ENCODE data around the gene PGAP1. TPM values are rescaled to one million over a fixed set of nuclear protein-coding genes. Genes with fewer than 3 reads are reported as not detected.

PGAP1 gene
- polyA plus RNA-seq, 1 experiment, result 2.5 TPM

DNA sequence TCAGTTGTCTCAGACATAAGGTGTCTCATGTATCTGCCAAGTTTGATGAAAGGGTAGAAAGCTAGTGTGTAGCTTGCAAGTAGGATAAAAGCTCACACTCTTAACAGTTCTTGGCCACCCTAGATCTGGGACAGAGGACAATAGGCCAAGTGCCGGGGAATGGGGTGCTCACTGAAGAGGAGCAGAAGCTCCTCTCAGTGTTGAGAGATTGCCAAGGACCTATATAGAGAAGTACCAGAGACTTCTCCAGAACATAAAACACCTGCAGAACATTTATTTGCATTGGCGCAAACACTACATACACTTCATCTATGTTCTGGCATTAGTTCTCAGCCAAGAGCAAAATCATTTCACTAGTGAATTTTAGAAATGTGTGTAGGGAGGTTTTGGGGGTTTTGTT, 124.1 kb downstream of the PGAP1 start:
- no peak overlapping the region for H3K4me3 ChIP-seq (ENCODE audit: low read depth, low read length)
- H3K27me3 ChIP-seq (ENCODE audit: control insufficient read depth, insufficient read depth, low read length), result no peaks in the 10 kb centered on the region
- no peak for DNase-seq (ENCODE audit: low read depth)
- POLR2A ChIA-PET, result no interaction called here
- TF ChIP-seq, protein P1, sequence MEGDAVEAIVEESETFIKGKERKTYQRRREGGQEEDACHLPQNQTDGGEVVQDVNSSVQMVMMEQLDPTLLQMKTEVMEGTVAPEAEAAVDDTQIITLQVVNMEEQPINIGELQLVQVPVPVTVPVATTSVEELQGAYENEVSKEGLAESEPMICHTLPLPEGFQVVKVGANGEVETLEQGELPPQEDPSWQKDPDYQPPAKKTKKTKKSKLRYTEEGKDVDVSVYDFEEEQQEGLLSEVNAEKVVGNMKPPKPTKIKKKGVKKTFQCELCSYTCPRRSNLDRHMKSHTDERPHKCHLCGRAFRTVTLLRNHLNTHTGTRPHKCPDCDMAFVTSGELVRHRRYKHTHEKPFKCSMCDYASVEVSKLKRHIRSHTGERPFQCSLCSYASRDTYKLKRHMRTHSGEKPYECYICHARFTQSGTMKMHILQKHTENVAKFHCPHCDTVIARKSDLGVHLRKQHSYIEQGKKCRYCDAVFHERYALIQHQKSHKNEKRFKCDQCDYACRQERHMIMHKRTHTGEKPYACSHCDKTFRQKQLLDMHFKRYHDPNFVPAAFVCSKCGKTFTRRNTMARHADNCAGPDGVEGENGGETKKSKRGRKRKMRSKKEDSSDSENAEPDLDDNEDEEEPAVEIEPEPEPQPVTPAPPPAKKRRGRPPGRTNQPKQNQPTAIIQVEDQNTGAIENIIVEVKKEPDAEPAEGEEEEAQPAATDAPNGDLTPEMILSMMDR (IDR thresholded peaks at IDR 0.05; ENCODE audit: insufficient read depth, low read depth, low read length), result no peak
- CTCF ChIA-PET, result interaction anchor here (0.6 kb wide), 1 partner anchor 1315 kb away, joined by 3 read pairs; no protein-coding TSS in a partner anchor
- H3K36me3 ChIP-seq (ENCODE audit: control insufficient read depth, insufficient read depth, low read length), result no peaks in the 10 kb centered on the region

DNA sequence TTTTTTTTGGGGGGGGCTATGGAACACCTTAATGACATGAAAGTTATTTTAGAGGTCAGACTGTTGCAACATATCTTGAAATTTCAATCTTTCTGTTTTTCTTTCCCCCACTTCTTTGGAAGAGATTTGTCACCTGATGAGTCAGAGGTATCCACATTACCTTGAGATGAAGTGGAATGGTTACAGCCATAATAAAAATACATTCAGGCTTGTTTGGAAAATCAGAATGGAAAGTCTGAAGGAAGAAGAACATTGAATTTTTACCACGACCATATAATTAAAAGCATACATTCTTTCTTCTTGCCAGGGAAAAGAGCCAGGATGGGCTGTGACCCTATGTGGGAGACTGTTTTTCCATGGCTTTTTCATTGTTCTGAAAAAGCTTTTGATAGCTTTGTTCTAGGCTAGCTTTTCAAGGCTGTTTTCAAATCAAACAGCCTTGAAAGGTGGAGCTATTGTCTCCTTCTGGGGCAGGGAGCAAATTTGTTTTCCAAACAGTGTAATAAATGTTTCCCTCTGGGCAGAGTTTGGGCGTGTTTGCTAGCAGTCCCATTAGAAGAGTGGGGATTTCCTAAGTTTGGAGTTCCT, 124.7 kb downstream of the PGAP1 start:
- CTCF ChIA-PET, result interaction anchor here (0.6 kb wide), 1 partner anchor 1315 kb away, joined by 3 read pairs; no protein-coding TSS in a partner anchor

DNA sequence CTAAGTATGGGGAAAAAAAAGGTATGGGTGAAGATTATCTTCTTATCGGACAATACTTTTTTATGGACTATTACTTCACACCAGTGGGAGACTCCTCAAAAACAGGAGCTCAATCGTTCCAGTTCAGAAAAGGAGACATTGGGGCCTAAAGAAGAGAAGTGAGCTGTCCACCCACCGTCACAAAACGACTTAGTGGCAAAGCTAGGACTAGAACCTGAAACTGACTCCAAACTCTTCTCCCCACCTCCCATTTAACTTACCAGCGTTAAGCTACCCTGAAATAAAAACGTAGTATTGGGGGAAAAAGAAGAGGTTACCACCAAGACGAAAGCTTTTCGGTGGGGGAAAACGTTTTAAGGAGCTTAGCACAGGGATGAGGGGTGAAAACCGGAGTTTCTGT, 127.5 kb downstream of the PGAP1 start:
- no peaks in the 10 kb centered on the region for H3K27me3 ChIP-seq (ENCODE audit: control insufficient read depth, insufficient read depth, low read length)
- TF ChIP-seq, protein P1 (IDR thresholded peaks at IDR 0.05; ENCODE audit: insufficient read depth, low read depth, low read length), result no peak
- peak overlapping the region; percentile 57 for H3K4me3 ChIP-seq (ENCODE audit: low read depth, low read length)
- CTCF ChIA-PET, result interaction anchor here (0.9 to 1.2 kb wide), 2 partner anchors 48 to 314 kb away, joined by 3 to 4 read pairs; no protein-coding TSS in a partner anchor
- DNase-seq (ENCODE audit: low read depth), result no peak
- POLR2A ChIA-PET, result no interaction called here
- peaks cover 4% of the 10 kb centered on the region for H3K36me3 ChIP-seq (ENCODE audit: control insufficient read depth, insufficient read depth, low read length)

More for the DNA sequence above, 124.7 kb downstream of the PGAP1 start:
- no peak for DNase-seq (ENCODE audit: low read depth)
- H3K27me3 ChIP-seq (ENCODE audit: control insufficient read depth, insufficient read depth, low read length), result no peaks in the 10 kb centered on the region
- H3K36me3 ChIP-seq (ENCODE audit: control insufficient read depth, insufficient read depth, low read length), result 0 out of 2 replicates have a peak, but pooled peaks cover 1% of the 10 kb centered on the region
- H3K4me3 ChIP-seq (ENCODE audit: low read depth, low read length), result no peak overlapping the region
- TF ChIP-seq, protein P1 (IDR thresholded peaks at IDR 0.05; ENCODE audit: insufficient read depth, low read depth, low read length), result no peak
- POLR2A ChIA-PET, result no interaction called here

DNA sequence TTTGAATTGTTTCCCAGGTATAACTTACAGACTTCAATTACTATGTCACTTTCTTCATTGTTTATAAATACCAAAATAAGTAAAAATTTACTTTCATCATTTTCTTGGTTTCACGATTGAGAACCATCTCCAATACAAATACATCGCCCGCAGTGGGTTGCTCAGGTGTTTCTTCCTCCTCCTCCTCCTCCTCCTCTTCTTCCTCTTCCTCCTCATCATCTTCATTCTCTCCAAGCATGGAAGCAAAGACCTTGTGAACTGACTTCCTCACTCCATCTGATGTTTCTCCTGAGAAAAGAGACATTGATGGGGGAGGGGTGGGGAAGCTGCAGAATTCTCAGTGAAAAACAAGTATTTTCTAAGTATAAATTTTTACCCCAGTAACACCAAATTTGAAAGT, 133.6 kb downstream of the PGAP1 start:
- TF ChIP-seq, protein P1 (IDR thresholded peaks at IDR 0.05; ENCODE audit: insufficient read depth, low read depth, low read length), result no peak
- DNase-seq (ENCODE audit: low read depth), result no peak
- Histone ChIP-seq H3K36me3 (ENCODE audit: control insufficient read depth, insufficient read depth, low read length) (peaks cover 8% of the 10 kb centered on the region), H3K27me3 (ENCODE audit: control insufficient read depth, insufficient read depth, low read length) (no peaks in the 10 kb centered on the region), H3K4me3 (ENCODE audit: low read depth, low read length) (no peak overlapping the region)
- ChIA-PET CTCF (no interaction called here), POLR2A (no interaction called here)

DNA sequence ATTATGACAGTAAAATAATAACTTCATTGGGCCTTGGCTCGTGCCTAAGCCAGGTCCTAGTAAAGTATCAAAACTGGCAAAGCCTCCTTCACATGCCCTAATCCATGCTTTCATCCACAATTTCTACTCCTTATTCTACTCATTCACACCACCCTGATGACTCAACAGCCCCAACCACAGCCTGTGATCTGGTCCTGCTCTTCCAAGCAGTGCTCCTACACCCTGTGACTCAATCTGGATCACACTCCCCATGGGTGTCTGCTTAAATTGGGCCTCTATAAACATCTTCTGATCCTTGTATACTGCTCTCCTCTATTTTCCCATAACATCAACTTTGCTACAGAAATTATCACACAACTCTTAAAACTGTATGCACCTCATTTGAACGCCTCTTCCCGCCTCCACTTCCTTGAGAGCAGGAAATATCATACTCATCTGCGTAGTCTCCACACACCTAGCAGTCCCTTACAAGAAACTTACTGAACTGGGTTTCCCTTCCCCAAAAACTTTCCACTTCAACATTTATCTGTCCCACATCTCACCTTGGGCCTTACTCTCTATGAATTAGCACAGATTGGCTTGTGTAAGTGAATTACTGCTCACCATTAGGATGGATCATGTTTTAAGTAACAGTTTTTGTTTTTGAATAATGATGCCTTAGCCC, 142.9 kb downstream of the PGAP1 start:
- Histone ChIP-seq H3K4me3 (ENCODE audit: low read depth, low read length) (no peak overlapping the region), H3K36me3 (ENCODE audit: control insufficient read depth, insufficient read depth, low read length) (peaks cover 9% of the 10 kb centered on the region), H3K27me3 (ENCODE audit: control insufficient read depth, insufficient read depth, low read length) (no peaks in the 10 kb centered on the region)
- TF ChIP-seq, protein P1 (IDR thresholded peaks at IDR 0.05; ENCODE audit: insufficient read depth, low read depth, low read length), result no peak
- CTCF ChIA-PET, result interaction anchor here (0.7 kb wide), 1 partner anchor 1262 kb away, joined by 3 read pairs; no protein-coding TSS in a partner anchor
- DNase-seq (ENCODE audit: low read depth), result no peak
- POLR2A ChIA-PET, result no interaction called here
